VCaP (cell line): Measurements from ENCODE around the gene ARMC9.

Experiments used
- H3K27ac ChIP-seq: fragments of 450-650 bp; 2 replicates; pipeline ENCODE4 v1.5.1; 2017
- CTCF ChIP-seq: fragments of 450-650 bp; conservative IDR thresholded peaks from 2 replicates; pipeline ENCODE4 v1.5.1; 2017; ENCODE audit warnings: mild to moderate bottlenecking, moderate library complexity

ARMC9 gene

DNA sequence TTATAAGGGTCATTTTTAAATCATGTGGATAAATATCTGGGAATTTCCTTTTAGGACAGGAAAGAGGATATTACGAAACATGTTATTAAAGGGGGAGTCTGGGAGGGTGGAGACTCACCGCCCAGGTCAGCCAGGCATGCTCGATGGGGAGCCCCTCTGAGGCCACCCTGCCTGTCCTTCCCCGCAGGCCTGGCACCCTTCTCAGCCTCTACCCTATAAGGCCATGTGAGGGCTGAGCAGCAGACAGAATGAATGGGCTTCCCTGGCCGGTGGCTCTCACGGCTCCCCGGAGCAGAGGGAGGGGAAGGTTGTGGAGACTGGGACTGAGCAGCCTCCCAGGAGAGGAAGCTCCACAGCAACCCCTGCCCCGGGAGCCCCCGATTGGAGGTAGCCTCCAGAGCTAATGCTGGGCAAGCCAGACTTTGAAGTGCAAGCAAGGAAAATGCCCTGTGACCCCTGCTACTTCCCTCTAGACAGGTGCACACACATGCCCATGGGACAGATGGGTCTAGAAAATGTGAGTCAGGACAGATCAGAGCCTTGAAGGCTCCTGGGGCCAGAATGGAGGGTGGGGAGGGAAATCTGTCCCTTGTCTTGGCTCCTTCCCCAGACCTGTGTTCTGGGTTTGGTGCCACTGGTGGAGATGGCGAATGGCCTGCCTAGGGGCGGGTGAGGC lies 13.2 kb upstream of the ARMC9 start:
- no peak for TF ChIP-seq CTCF
- no peak overlapping the region for H3K27ac ChIP-seq

- no peak for TF ChIP-seq CTCF
- no peak overlapping the region for H3K27ac ChIP-seq
These were observed 12.5 kb upstream of the ARMC9 start for GRCh38 chr2:231185886-231186285.

DNA sequence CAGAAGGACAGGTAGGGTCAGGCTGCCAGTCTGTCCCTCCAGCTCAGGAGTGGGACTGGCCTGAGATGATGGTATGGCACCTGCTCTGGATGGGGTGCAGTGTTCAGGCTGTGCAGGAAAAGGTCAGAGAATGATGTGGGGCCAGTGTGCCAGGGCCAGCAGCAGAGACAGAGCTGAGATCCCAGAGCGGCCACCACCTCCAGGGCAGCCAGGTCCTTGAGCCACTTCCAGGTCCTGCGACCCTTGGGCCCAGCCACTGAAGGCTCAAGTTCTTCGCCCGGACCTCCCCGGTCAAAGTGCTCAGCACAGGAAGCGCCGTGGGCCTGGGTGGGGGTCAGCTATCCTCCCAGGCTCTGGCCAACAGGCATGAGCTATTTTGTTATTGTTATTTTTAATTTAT lies 12.1 kb upstream of the ARMC9 start:
- TF ChIP-seq CTCF = no peak

GRCh38 chr2:231187736-231188505 lies 10.5 kb upstream of the ARMC9 start:
- TF ChIP-seq CTCF = no peak
- H3K27ac ChIP-seq = no peak overlapping the region

More for the DNA sequence above, 12.1 kb upstream of the ARMC9 start:
- no peak overlapping the region for H3K27ac ChIP-seq

DNA sequence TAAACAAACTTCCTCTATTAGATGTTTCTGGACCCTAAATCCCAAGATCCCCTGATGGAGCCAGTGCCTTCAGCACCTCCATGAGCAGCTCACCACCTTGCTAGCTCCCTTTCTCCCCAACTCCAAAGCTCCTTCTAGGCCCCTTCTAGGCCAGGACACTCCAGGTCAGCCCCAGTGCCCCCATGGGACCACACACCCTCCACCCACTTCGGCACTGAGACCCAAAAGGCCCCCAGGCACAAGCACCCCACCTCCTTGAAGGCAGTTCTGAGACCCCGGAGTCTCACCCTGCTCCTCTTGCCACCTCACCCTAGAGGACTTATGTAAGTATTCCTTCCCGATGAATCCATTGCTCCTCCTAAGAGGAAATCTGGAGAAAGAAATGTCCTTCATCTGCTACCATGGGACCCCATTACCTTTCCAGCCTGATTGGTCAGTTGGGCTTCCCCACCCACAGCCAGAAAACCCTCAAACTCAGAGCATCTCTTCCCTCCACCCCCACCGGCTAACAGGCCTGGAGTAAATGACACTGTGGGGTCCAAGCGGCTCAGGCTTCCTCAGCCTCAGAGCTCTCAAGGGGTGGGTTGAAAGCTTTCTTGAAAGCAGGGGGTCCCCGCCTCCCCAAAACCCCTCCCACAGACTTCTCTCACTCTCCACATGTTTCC lies 9.8 kb upstream of the ARMC9 start:
- H3K27ac ChIP-seq = no peak overlapping the region
- no peak for TF ChIP-seq CTCF

- H3K27ac ChIP-seq = no peak overlapping the region
- TF ChIP-seq CTCF = no peak
These were observed 9.3 kb upstream of the ARMC9 start for GRCh38 chr2:231189171-231189530.
